NCI-H748 (cell line): ENCODE results near the gene ZNF423.
A peak's percentile ranks its signal among the peaks of the same experiment; 100 is the strongest.

Experiments
- DNase-seq: peaks from one replicate; lab custom pipeline; 2025; ENCODE audit not compliant: unreplicated experiment; lab: John Stamatoyannopoulos, UW

Gene ZNF423

DNA sequence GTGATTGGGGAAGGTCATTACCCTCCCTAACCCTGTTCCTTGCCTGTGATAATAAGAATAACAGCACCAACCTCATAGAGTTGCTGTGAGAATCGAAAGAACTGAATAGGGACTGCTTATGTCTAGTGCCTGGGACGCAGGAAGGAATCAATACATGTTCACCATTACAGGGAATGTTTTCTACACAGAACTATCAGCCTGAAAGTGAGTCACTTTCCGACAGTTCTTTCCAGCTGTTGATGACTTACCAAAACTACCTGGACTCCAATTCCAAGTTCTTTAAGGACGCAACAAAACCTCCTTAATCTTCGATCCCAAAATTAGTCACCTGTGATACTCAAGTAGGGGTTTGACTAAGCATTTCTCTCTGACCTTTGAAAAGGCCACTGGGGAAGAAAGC lies 29.4 kb downstream of the ZNF423 start:
- no peak for DNase-seq

GRCh38 chr16:49825041-49825440 lies 30.9 kb downstream of the ZNF423 start:
- no peak for DNase-seq

- DNase-seq: no peak
These were observed 31.3 kb downstream of the ZNF423 start for GRCh38 chr16:49824593-49824992.

- DNase-seq: no peak
These were observed 33.1 kb downstream of the ZNF423 start for GRCh38 chr16:49822649-49823370.

DNA sequence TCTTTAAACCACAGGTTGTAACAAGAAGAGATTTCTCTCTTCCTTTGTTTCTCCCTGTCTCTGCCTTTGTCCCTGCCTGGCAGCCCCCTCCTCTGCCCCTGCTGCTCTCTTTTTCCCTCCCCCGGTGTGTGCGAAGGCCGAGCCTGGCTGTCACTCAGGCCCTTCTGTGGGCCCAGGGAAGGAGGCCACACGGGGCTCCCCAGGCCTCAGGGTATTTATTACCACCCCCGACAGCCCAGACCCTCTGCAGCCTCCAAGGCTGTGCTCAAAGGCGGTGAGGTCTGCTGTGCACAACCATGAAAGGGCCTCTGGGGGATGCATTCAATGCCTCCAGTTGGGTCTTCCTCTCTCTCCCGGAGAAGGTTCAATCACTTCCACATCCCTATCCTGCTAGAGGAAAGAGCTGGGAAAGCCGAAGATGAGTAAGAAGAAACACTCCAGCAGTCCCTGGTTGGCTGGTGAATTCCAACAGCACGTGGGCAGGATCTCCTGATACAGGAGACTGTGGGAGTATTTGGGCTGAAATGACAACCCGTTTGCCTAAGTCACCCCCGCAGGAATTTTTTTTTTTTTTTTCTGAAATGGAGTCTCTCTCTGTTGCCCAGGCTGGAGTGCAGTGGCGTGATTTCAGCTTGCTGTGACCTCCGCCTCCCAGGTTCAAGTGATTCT lies 34.2 kb downstream of the ZNF423 start:
- no peak for DNase-seq

GRCh38 chr16:49821156-49821555 lies 34.8 kb downstream of the ZNF423 start:
- no peak for DNase-seq

- no peak for DNase-seq
These were observed 38.0 kb downstream of the ZNF423 start for GRCh38 chr16:49817754-49818507.

- no peak for DNase-seq
These were observed 39.0 kb downstream of the ZNF423 start for GRCh38 chr16:49816875-49817274.

DNA sequence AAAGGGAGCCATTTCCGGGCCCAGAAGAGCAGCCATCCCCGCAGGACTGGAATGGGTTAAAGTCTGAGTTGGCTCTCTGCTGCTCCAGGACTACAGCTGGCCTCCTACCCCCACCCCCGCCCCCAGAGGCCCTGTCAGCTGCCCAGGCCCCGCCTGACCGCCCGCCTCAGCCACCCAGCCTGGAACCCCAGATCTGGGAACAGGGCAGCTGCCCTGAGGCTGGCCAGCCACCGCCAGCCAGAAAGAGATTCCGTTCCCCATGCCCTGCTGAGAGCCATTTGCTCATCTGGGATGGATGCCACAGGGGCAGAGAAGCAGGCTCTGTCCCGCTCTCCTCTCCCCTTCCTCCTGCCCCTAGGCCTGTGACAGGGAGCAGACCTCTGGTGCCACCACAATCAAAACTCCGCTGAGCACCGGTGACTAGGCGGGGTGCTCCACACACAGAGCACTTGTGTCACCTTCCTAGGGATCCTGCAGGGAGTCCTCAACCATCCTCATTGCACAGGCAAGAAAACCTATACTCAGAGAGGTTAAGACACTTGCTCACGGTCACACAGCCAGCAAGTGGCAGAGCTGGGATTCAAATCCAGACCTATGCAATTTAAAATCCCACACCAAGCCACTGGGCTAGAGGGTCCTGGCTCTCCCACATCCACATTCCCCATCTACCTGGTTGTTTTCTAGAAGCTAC lies 44.1 kb downstream of the ZNF423 start:
- DNase-seq: no peak

GRCh38 chr16:49810831-49811230 lies 45.1 kb downstream of the ZNF423 start:
- no peak for DNase-seq

- DNase-seq: no peak
These were observed 46.4 kb downstream of the ZNF423 start for GRCh38 chr16:49809561-49809960.

DNA sequence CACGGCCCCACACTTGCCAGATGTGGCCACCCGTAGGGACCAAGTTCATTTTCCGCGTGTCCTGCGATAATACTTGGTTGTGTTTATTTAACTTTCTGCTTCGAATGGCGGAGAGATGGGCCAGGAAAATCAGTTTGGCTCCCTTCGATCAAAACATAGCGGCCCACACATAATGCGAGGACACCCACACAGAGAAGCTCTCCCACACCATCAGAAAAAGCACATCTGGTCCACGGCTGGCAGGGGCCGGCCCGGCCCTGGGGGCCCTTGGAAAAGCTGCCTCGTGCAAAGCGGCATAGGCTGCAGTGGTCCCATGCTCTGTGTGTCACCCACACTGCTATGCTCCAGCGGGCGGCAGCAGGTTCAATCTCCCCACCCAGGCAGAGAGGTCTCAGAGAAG lies 46.9 kb downstream of the ZNF423 start:
- no peak for DNase-seq

DNA sequence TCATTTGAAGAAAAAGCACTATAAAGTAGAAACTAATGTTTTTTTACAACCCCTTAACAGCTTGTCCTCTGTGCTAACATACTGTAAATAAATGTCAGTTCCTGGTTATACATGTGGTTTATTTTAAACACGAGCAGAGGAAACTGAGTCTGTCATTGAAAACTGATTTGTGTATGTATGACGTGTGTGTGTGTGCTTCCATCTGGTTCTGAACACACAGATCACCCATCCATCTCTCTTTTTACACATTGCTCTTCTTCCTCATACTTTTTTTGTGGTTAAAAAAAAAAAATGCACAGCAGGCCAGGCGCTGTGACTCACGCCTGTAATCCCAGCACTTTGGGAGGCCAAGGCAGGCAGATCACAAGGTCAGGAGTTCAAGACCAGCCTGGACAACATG lies 49.5 kb downstream of the ZNF423 start:
- no peak for DNase-seq

- DNase-seq: peak; percentile 9
These were observed 54.6 kb downstream of the ZNF423 start for GRCh38 chr16:49801290-49801689.

DNA sequence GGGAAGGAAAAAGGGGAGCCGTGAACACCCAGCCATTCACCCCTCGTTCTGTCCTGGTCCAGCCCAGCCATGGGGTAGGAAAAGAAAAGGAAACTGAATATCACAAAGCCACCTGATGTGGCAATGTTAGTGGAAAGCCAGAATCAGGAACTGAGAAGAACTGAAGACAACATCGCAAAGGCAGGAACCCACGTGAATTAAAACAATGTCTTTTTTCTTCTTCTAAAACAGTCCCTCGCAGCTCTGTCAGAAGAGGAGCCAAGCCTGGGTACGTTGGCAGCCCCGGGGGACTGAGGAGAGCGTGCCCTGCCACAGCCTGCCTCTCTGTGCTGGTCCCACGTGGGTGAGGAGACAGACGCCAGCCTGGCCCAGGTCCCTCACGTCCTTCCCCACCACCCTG lies 55.0 kb downstream of the ZNF423 start:
- no peak for DNase-seq

DNA sequence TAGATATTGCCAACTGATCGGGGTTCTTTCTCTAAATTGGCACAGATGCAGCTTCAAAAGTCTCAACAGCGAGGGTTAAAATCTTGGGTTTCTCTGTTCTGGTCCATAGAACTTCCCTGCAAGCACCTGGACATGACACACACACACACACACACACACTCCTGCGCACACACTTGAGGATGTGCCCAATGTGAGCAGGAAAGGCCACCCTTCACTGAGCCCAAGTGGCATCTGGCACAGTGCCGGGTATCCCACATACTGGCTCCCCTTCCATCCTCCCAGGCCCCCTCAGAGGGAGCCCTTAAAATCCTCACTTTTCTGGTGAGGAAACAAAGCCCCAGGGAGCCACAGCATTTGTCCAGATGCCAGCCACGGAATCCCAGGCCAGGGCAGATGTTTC lies 55.5 kb downstream of the ZNF423 start:
- DNase-seq: no peak

DNA sequence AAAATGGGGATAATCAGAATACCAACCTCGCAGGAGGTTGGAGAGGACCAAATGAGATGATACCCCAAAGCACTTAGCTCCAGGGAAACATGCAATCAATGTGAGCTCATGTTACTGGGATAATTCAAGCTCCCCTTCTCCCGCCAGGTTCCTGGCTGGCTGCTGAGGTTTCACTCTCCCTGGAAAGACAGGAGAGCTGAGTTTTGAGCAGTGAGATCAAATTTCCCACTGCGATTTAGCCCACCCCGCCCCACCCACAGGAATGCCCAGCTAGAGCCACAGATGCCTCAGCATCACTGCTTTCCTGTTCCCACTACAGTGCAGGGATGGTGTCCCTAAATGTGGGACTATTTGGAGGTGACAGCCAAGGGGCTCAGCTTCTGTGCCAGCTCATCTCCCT lies 56.7 kb downstream of the ZNF423 start:
- peak; percentile 40 for DNase-seq

DNA sequence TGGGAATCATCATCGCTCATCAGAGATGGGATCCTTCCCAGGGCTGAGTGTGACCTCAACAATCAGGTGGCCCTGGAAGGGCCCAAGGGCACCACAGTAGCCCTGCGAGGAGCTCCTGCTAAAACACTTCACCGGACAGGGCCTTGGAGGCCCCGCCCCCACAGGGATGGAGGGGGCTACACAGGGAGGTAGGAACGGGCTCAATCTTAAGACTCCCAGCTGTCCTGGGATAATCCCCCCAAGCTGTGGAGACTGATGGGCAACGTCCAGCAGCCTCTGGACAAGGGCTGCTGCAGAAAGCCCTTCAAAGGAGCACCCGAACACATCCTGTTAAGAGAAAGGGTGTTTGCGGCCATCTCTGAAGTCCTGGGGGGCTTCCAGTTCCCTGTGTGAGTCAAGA lies 60.4 kb downstream of the ZNF423 start:
- no peak for DNase-seq

DNA sequence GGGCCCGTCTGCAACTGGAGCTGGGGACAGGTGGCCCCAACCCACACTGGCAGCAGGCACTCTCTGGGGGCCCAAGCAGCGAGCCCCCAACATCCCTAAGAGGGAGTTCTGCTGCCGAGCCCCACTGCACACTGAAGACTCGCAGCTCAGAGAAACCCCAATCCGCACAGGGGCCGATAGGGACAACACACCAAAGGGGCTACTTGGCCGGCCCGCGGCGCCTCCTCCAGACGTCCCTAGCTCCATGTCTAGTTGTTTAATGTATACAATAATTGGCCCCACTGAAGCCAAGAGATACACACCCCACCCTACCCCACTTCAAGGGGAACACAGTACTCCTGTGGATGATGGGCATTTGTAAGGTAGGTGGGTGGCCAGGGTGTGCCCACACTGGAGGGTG lies 62.7 kb downstream of the ZNF423 start:
- no peak for DNase-seq

GRCh38 chr16:49789616-49790015 lies 66.3 kb downstream of the ZNF423 start:
- DNase-seq: no peak

DNA sequence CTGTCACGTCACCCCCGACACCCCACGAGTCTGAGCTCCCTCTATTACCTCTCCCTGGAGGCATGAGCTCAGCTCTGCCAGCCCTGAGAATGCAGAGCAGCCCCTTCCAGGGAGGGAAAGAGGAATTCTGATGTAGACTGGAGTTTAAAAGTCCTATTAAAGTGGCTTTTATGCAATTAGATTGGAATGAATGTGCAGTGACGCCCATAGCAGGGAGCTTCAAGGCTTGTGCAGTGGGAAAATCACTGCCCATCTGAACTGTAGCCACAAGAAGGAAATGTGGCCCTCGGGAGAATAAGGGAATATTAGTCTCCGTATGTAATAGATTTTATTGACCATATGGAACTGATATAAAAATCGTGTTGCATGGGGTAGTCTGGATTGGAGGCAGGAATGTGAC lies 66.9 kb downstream of the ZNF423 start:
- no peak for DNase-seq

GRCh38 chr16:49788572-49788971 lies 67.3 kb downstream of the ZNF423 start:
- no peak for DNase-seq
